T-helper 17 cell (primary cell): ENCODE data around the gene CNDP2. TPM values are rescaled to one million over a fixed set of nuclear protein-coding genes. Genes with fewer than 3 reads are reported as not detected.

ENCODE experiments used
- ATAC-seq: fragments of 150-1000 bp; cut with Tn5 transposase; 2 replicates; pipeline ENCODE4 v1.10.0; 2021; ENCODE audit warnings: mild to moderate bottlenecking, moderate library complexity
- DNase-seq, 3 donors: peaks; one replicate each; pipeline versions ENCODE4 v3.0.0 to v3.0.0-alpha.2; 2020 to 2021
- H3K9me3 ChIP-seq: one replicate; pipeline ENCODE4 v1.7.0; 2013; ENCODE audit warnings: low read length, mild to moderate bottlenecking; ENCODE audit not compliant: control insufficient read depth, poor library complexity, severe bottlenecking
- H3K27ac Mint-ChIP-seq: one replicate; pipeline ENCODE4 v1.8.0; 2022; ENCODE audit warnings: mild to moderate bottlenecking, moderate library complexity, mixed read lengths
- H3K27me3 Mint-ChIP-seq: one replicate; pipeline ENCODE4 v1.8.0; 2022; ENCODE audit warnings: mixed read lengths
- H3K36me3 Mint-ChIP-seq: one replicate; pipeline ENCODE4 v1.8.0; 2022; ENCODE audit warnings: low read depth, mixed read lengths
- H3K4me1 Mint-ChIP-seq: one replicate; pipeline ENCODE4 v1.8.0; 2022; ENCODE audit warnings: mild to moderate bottlenecking, mixed read lengths
- H3K4me3 Mint-ChIP-seq: one replicate; pipeline ENCODE4 v1.8.0; 2022; ENCODE audit warnings: mild to moderate bottlenecking, moderate library complexity, mixed read lengths
- total RNA-seq, 4 donors: library from RNA in 2 of 4; stranded (reverse) in 2 of 4; gene quantifications; one replicate each; pipeline ENCODE4 v1.2.3 and lab custom pipeline; 2022 to 2026

CNDP2 gene
- total RNA-seq, 2 donors from 2014 or later = 99.6 to 105 TPM

DNA sequence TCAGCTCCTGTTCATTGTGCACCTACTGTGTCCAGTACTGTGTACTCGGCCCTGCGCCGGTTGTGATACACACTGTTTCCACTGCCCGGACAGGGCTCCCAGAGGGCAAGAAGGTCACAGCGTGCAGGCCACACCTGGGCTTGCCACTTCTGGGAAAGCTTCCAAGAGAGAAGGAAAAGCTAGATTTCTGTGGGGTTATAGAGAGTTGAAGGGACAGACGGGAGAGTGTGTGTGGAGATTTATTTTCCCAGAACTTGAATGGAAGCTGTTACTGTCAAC lies 34.4 kb downstream of the CNDP2 start:
- DNase-seq (no peak), ATAC-seq (no peak)
- H3K27ac Mint-ChIP-seq = no peak overlapping the region
- H3K9me3 ChIP-seq = no peaks in the 10 kb centered on the region
- H3K4me1 Mint-ChIP-seq = peaks cover 2% of the 10 kb centered on the region
- H3K27me3 Mint-ChIP-seq = peaks cover 22% of the 10 kb centered on the region
- H3K4me3 Mint-ChIP-seq = no peak overlapping the region
- H3K36me3 Mint-ChIP-seq = peaks cover 3% of the 10 kb centered on the region

DNA sequence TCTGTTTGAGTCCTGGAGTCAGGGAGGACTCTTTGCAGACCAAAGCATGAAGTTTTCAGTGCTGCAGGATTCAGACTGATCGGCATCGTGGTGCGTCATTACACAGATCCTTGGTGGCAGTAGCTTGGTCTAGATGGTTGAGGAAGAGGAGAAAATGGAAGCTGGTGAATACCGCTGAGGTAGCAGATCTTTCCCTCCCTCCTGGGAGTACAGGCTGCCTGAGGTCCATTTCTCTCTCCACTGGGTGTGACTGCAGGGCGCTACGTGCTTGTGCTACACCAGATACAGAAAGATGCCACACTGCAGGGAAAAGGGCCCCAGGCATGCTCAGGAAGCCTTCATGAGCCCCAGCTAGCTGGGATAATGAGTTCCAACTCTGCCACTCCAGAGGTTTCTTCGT lies 34.9 kb downstream of the CNDP2 start:
- no peak for DNase-seq
- H3K9me3 ChIP-seq = no peaks in the 10 kb centered on the region
- Mint-ChIP-seq H3K36me3 (peaks cover 3% of the 10 kb centered on the region), H3K4me1 (peaks cover 2% of the 10 kb centered on the region), H3K27ac (no peak overlapping the region), H3K4me3 (no peak overlapping the region), H3K27me3 (peaks cover 22% of the 10 kb centered on the region)
- no peak for ATAC-seq

DNA sequence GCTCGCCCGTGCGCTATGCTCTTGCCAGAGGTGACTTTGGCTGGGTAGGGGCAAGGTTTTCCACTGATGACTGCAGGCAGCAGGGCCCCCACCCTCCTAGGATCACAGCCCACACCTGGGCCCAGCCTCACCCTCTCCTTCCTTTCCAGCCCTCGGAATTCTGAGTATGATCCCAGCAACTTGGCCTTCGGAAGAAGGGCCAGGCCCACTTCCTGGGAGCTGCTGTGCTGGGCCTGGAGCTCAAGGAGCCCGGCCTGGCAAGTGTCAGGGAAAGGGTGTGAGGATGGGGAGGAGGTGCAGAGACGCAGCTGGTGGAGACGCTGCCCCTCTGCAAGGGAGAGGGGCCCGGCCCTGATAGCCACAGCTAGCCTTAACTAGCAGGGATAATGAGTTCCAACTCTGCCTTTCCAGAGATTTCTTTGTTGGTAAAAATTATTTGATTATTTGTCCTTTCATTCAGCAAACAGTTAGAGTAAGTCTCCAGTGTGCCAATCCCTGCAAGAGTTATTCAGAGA lies 36.4 kb downstream of the CNDP2 start:
- peaks cover 22% of the 10 kb centered on the region for H3K27me3 Mint-ChIP-seq
- peaks cover 10% of the 10 kb centered on the region for H3K4me1 Mint-ChIP-seq
- DNase-seq (no peak), ATAC-seq (no peak)
- no peaks in the 10 kb centered on the region for H3K9me3 ChIP-seq
- no peak overlapping the region for H3K27ac Mint-ChIP-seq
- H3K4me3 Mint-ChIP-seq = no peak overlapping the region
- peaks cover 3% of the 10 kb centered on the region for H3K36me3 Mint-ChIP-seq

DNA sequence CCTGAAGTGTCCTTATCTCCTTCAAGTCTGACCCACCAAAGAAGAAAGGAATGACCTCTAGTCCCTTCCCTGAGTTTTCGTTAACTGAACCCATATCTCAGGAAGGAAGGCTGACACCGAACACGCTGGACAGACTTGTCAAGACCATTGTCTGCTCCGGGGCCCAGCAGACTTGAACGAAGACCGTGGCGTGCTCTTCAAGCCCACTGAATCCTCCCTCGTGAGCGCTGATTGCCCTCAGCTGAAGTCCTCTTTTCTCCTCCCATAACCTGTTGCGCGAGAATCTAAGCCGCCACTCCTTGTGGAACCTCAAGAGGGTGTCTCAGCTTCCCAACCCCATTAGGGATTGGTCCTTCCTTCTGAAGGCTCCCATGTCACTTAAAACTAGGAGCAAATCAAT lies 37.5 kb downstream of the CNDP2 start:
- Mint-ChIP-seq H3K4me1 (peaks cover 10% of the 10 kb centered on the region), H3K4me3 (no peak overlapping the region), H3K27me3 (peaks cover 22% of the 10 kb centered on the region), H3K27ac (no peak overlapping the region), H3K36me3 (peaks cover 3% of the 10 kb centered on the region)
- ATAC-seq = no peak
- DNase-seq = no peak
- no peaks in the 10 kb centered on the region for H3K9me3 ChIP-seq

DNA sequence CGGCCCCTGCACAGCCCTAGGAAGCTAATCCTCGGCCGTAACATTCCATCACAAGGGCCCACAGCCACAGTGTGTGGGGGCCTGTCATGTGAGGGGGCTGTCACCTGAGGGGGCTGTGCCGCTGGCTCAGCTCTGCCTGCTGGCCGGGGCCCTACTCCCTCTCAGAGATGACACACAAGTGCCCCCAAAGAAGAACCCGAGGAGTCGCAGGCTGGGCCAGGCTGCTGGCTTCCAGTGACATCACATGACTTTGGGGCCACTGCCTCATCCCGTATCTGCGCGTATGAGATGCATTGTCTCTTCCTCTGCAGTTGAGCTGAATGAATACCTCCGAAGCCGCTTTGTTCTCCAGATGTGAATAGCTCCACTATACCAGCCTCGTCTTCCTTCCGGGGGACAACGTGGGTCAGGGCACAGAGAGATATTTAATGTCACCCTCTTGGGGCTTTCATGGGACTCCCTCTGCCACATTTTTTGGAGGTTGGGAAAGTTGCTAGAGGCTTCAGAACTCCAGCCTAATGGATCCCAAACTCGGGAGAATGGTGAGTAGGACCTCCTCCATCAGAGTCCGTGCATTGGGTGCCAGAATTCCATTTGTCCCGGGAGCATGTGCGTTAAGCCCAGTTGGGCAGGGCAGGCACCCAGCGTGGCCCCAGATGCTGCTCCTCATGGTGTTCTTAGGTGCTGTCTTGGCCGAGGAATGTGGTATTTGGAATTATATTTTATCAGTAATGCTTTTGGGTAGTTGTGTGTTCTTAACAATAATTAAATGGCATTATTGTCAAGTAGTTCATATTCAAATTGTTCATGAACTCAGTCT lies 38.2 kb downstream of the CNDP2 start, which contains the start of gene CNDP1:
Gene CNDP1, plus strand, starts transcription at position 351 of the 820 bp plus-strand sequence. Its CDS starts 168 bp downstream, at position 519.
- Mint-ChIP-seq H3K4me1 (peaks cover 10% of the 10 kb centered on the region), H3K27me3 (peaks cover 24% of the 10 kb centered on the region), H3K27ac (no peak within 1 kb of the TSS), H3K36me3 (peaks cover 3% of the 10 kb centered on the region), H3K4me3 (no peak within 1 kb of the TSS)
- ATAC-seq (no peak), DNase-seq (no peak)
- no peaks in the 10 kb centered on the region for H3K9me3 ChIP-seq

DNA sequence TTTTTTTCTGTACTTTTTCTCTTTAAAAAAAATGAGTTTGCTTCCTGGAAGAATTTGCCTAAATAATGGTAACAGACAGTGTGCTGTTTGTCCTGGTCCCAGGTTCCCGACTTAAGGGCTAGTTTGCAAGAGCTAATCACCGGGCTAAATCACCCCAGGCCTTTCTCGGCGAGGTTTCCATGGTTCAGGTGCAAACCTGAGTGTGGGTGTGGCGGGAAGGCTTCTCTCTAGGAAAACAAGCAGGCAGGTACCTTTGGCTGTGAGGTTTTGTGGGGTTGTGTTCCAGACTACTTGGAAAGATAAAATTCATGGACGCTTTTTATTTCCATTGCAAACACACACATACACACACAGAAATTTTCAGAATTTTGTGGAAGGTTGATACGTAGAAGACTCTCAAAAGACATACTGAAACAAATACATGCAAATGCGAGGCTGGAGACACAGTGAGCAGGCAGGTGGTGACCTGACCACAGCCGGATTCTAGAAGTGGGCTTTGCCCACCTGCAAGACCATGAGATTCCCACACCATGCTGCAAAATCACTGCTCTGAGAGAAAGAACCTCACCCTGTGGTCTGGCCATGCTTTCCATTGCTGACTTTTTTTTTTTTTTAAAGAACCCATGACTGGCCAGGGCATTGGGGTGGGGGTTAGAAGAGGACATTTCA lies 39.0 kb downstream of the CNDP2 start:
- Mint-ChIP-seq H3K27ac (no peak overlapping the region), H3K36me3 (peaks cover 3% of the 10 kb centered on the region), H3K4me3 (no peak overlapping the region), H3K4me1 (peaks cover 8% of the 10 kb centered on the region), H3K27me3 (peaks cover 28% of the 10 kb centered on the region)
- ATAC-seq = no peak
- no peaks in the 10 kb centered on the region for H3K9me3 ChIP-seq
- DNase-seq = no peak

DNA sequence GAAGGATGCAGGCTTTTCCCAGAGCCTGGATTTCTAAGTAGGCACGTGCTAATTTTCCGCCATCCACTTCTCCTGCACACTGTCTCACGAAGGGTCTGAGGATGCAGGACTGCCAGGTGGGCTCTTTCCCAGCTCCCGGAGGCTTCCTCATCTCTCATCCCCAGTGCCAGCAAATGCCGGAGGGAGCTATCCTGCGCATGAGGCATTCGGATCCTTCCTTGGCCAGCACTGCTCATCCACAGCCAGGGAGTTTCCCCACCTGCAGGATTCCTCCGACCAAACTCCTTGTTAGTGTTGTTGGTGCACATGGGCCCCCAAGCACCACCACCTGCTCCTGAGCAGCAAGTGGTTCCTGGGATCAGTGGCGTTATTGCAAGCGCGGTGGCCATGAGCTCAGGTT lies 43.1 kb downstream of the CNDP2 start:
- H3K4me3 Mint-ChIP-seq = no peak overlapping the region

DNA sequence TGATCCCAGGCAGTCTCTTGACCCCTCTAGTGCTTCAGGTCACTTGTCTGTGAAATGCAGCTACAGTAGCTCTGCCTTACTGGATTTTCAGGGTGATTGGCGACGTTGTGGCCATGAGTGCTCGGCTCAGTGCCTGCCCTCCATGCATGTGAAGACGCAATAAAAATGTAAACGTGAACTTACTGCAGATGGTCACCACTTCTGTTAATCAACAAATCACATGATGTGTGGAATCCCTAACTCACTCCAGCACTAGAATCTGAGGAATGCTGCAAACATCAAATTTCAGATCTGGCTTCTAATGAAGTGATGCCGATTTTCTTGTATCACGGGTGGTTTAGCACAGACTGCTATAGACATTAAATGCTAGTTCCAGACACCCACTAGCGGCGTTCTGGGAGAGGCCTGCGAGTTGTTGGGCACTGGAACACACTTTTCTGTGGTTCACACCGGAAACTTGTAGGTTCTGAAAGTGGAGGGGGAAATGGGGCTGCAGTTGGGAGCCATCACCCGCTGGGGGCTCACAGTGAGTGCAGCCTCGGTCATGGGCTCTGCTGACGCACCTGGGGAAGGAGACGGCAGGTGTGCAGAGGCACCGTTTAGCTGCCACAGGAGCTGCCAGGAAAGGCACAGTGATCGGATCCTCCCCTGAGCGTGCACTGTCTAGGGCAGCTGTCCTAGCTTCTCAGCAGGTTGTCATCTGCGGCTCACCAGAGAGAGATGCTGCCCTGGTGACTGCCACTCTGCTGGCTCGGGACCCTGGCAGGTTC lies 44.7 kb downstream of the CNDP2 start:
- Mint-ChIP-seq H3K27ac (no peak overlapping the region), H3K4me1 (peaks cover 8% of the 10 kb centered on the region), H3K27me3 (peaks cover 25% of the 10 kb centered on the region), H3K4me3 (no peak overlapping the region), H3K36me3 (no peaks in the 10 kb centered on the region)
- DNase-seq (no peak), ATAC-seq (no peak)
- no peaks in the 10 kb centered on the region for H3K9me3 ChIP-seq

More for the DNA sequence above, 43.1 kb downstream of the CNDP2 start:
- peaks cover 19% of the 10 kb centered on the region for H3K27me3 Mint-ChIP-seq
- H3K4me1 Mint-ChIP-seq = peaks cover 8% of the 10 kb centered on the region
- DNase-seq (no peak), ATAC-seq (no peak)
- no peak overlapping the region for H3K27ac Mint-ChIP-seq
- H3K9me3 ChIP-seq = no peaks in the 10 kb centered on the region
- no peaks in the 10 kb centered on the region for H3K36me3 Mint-ChIP-seq

DNA sequence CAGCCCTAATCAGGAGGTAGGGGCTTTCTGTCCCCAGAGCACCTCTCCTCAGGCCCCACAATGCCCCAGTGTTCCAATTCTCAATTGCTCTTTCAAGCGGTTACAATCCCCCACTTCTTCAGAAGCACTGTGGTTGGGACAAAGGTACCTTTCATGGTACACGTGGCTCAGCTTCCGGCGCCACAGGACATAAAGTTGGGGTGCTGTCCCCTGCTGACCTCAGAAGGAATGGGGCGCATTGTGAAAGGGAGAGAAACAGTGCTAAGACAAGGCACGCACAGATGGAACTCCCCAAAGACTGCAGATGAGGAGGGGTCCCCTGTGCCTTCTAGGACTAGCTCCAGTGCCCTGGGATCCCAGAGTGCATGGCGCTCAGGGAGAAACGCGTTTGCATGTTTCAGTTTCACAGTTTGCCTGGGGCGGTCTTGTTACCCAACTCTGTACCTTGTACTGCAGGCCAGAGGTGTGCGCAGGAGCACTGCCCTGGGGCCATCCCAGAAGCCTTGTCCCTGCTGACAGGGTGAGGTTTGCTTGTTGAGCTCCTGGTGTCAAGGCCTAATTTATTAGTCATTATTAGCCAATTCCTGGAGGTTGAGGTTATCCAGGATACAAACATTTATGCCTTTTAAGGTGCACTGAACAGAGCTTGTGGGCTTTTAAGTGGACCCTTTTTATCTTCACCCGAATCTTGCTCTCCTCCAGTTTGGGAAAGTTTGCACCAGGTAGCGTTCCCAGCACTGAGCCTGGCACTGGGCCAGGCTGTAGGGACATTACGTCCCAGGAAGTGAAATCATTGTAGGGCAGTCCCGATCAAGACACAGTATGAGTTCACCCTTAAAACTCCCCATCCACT lies 45.8 kb downstream of the CNDP2 start:
- H3K36me3 Mint-ChIP-seq = no peaks in the 10 kb centered on the region
- no peak overlapping the region for H3K4me3 Mint-ChIP-seq
- H3K9me3 ChIP-seq = no peaks in the 10 kb centered on the region
- ATAC-seq (no peak), DNase-seq (no peak)
- H3K27ac Mint-ChIP-seq = no peak overlapping the region
- peaks cover 4% of the 10 kb centered on the region for H3K4me1 Mint-ChIP-seq
- H3K27me3 Mint-ChIP-seq = peaks cover 31% of the 10 kb centered on the region

DNA sequence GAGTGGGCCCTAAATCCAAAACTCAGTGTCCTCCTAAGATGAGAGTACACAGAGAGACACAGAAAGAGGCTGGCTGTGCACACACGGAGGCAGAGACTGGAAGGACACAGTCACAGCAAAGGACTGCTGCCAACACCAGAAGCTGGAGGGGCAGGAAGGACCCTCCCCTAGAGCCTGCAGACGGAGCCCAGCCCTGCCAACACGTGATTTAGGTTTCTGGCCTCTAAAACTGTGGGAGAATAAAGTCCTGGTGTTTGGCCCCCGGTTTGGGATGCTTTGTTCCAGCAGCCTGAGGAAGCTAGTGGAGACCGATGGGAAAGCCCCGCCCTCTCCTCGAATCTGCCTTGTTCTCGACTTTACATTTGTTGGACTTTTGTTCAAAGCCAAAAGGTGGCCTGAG lies 48.7 kb downstream of the CNDP2 start:
- Mint-ChIP-seq H3K27me3 (peaks cover 25% of the 10 kb centered on the region), H3K4me1 (no peaks in the 10 kb centered on the region), H3K36me3 (no peaks in the 10 kb centered on the region), H3K4me3 (no peak overlapping the region), H3K27ac (no peak overlapping the region)
- no peak for ATAC-seq
- DNase-seq = no peak
- H3K9me3 ChIP-seq = no peaks in the 10 kb centered on the region

DNA sequence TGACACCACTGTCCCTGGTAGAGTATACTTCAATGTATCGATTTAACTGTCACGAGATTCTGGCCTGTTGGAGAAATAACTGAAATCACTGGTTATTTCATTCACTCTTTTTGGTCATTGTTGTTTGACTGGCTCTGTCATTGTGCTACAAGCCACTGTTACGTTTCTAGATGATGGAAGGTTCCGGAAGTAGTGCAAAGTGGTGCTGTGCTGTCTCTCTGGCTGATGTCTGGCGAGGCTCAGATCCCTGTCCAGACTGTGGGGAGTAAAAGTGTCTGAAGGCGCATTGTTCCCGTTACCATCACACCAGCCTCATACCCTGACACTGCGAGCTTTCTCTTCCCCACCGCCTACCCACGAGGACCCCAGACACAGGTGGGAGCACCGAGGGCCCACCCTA lies 49.8 kb downstream of the CNDP2 start:
- Mint-ChIP-seq H3K27me3 (peaks cover 20% of the 10 kb centered on the region), H3K4me1 (no peaks in the 10 kb centered on the region), H3K4me3 (no peak overlapping the region), H3K27ac (no peak overlapping the region), H3K36me3 (no peaks in the 10 kb centered on the region)
- no peak for ATAC-seq
- no peaks in the 10 kb centered on the region for H3K9me3 ChIP-seq
- DNase-seq = no peak

DNA sequence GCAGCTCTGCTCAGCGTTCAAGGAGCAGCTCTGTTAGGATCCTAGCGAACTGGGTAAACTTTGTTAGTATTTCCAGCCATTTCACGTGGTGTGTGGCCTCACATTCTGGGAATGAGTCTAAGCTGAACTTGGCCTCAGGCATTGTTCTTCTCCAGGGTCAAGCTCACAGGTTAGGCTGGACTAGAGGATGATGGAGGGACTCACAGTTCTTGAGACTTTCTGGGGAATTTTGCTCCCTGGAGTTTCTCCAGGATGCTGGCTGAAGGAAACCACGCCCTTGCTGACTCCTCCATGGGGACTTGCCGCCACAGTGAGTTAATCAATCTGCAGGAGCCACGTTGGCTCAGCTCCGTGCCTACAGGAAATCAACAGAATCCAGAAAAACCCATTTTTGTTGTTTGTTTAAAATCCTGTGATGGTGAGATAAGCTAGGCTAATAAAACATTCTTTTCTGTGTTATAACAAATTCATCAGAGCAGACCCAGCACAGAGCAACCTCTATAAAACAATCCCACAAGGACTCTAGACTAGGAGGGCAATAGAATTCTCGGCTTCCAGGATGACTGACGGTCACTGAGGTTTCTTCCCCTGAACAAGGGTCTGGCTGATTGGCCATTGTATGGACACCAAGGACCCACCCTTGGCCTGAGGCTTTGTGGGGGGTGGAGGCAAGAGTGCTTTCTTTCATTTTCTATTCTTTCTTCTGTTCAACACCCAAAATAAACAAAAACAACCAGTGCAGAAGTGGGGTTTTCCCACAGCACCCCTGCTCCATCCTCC lies 50.8 kb downstream of the CNDP2 start:
- ATAC-seq (no peak), DNase-seq (no peak)
- no peaks in the 10 kb centered on the region for H3K9me3 ChIP-seq
- Mint-ChIP-seq H3K4me3 (no peak overlapping the region), H3K27ac (no peak overlapping the region), H3K4me1 (peaks cover 2% of the 10 kb centered on the region), H3K27me3 (peaks cover 22% of the 10 kb centered on the region), H3K36me3 (peaks cover 2% of the 10 kb centered on the region)
